Esophagus (tissue), 2 donors: ENCODE results near the gene DNAH7. TPM values are rescaled to one million over a fixed set of nuclear protein-coding genes. Genes with fewer than 3 reads are reported as not detected.

Experiments
- H3K27ac ChIP-seq, 2 donors: one replicate each; pipeline ENCODE4 v1.5.1; 2013; ENCODE audit warnings: low read depth in 2 of 2, mild to moderate bottlenecking in 2 of 2, inconsistent platforms in 1 of 2, low read length in 1 of 2, moderate library complexity in 1 of 2
- H3K27me3 ChIP-seq, 2 donors: one replicate each; pipeline ENCODE4 v1.6.1; 2013; ENCODE audit warnings: low read length in 2 of 2, control low read depth in 1 of 2, mild to moderate bottlenecking in 1 of 2; ENCODE audit not compliant: insufficient read depth in 2 of 2, control insufficient read depth in 1 of 2
- H3K36me3 ChIP-seq, 2 donors: one replicate each; pipeline ENCODE4 v1.6.1; 2013; ENCODE audit warnings: low read length in 1 of 2; ENCODE audit not compliant: control insufficient read depth in 2 of 2, insufficient read depth in 2 of 2
- H3K4me1 ChIP-seq, 2 donors: one replicate each; pipeline ENCODE4 v1.6.1; 2013; ENCODE audit warnings: low read length in 1 of 2; ENCODE audit not compliant: control insufficient read depth in 2 of 2, insufficient read depth in 2 of 2
- H3K4me3 ChIP-seq, 2 donors: one replicate each; pipeline ENCODE4 v1.5.1; 2013; ENCODE audit warnings: low read length in 2 of 2, mild to moderate bottlenecking in 2 of 2, low read depth in 1 of 2, moderate library complexity in 1 of 2
- H3K9me3 ChIP-seq, 2 donors: one replicate each; pipeline ENCODE4 v1.6.1; 2013; ENCODE audit warnings: mild to moderate bottlenecking in 2 of 2, low read depth in 1 of 2, low read length in 1 of 2, moderate library complexity in 1 of 2; ENCODE audit not compliant: control insufficient read depth in 2 of 2, insufficient read depth in 1 of 2
- WGBS, 2 donors: extraction: QIAGEN DNeasy Blood & Tissue Kit; methylation state at CpG; one replicate each; pipeline ENCODE4 v1.1.7; 2013; 5-methylcytosine and 5-hydroxymethylcytosine counted together
- polyA plus RNA-seq, 2 donors: library from polyadenylated mRNA; stranded (reverse); fragments of 200-250 nt; gene quantifications; one replicate each; pipeline ENCODE4 v1.2.3, GENCODE V29; 2013
- donor health status: healthy with polysubstance abuse.
- donor health status: Bipolar disorder and iron deficiency.

Gene DNAH7
- polyA plus RNA-seq, 2 donors: 0.06 to 0.09 TPM

DNA sequence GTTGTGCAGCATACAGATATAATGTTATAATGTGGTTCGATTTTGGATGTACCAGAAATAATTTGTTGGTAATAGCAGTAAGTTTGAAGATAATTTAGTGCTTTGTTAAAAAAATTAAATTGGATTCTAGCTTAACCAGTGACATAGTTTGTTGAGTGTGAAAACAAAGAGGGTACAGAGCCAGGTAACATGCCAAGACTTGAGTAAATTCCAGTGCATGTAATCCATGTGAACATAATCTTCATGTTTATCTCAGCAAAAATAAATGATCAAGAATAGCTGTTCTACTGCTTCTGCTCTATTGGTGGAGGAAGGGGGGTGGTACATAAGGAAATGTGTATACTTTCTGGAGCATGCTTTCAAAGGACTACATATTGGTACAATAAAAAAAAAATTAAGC lies 165.8 kb downstream of the DNAH7 start:
- H3K27me3 ChIP-seq: no peaks in the 10 kb centered on the region
- H3K4me3 ChIP-seq: no peak overlapping the region
- no peaks in the 10 kb centered on the region for H3K36me3 ChIP-seq
- no peaks in the 10 kb centered on the region for H3K4me1 ChIP-seq
- 43 to 48% methylated on average over 1 of the region's 1 CpG for WGBS, 2 donors
- no peak overlapping the region for H3K27ac ChIP-seq
- no peaks in the 10 kb centered on the region for H3K9me3 ChIP-seq

DNA sequence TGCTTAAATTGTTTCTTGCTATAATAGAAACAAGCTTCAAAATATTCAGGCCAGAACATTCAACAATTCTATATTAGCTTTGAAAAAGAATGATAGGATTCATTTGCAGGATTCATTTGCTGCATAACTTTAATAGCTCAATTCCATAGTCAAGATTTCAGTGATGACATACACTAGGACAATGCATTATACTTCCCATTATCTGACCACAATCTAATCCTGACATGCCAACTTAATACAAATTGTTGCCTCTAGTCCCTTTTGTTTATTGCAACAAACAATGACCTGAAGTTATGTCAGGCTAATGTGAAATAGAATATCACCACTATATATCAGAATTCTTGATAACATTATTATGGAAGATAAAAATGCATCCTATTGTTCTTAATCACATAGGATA lies 169.4 kb downstream of the DNAH7 start:
- Histone ChIP-seq H3K4me1 (no peaks in the 10 kb centered on the region), H3K36me3 (no peaks in the 10 kb centered on the region), H3K27me3 (no peaks in the 10 kb centered on the region), H3K9me3 (no peaks in the 10 kb centered on the region), H3K27ac (no peak overlapping the region), H3K4me3 (no peak overlapping the region)

DNA sequence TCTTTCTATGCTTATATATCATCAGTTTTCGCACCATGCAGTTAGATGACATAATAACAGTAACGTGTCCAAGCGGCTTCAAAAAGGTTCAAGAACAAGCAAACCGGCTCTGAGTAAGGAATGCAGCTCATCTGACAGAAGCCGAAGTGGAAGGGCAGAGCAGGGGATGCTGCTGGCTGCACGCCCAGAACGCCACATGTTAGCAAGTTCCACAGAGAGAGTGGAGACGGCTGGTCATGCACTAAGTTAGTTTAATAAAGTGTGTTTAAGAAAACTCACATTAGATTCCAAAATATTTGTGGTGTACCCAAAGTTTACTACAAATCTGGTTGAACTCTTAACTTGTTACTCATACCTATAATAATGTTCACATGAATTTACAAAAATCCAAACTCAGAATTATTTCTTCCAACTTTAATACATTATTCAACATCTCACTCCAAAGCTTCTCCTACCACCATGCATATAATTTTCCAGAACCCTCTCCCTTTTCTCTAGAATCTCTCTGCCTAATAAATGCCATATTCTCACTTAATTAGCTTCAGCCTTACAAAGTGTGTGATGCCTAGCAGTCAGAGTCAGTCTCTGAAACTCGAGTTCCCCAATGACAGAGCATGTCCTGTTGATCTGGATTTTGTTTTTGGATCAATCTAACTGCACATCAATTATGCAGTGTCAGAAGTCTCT lies 170.0 kb downstream of the DNAH7 start:
- 18 to 28% methylated on average over 9 of the region's 9 CpGs for WGBS, 2 donors

DNA sequence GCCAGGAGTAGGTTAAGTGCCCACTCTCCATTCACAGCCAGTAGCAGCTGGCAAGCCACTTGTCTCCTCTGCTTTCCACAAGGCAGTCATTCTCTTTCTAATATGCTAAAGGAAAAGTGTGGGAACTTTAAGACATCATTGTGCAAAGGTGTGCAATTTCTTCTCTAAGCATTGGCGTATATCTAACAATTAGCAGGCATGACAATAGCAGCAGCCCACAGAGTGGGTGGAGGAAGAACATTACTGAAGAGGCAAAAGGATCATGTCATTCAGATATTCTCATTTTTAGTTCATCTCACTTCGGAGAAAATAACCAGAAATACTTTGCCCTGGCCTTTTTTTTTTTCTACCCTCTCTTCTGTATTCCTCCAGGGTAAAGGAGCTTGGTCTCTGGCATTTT lies 177.6 kb downstream of the DNAH7 start:
- no peaks in the 10 kb centered on the region for H3K4me1 ChIP-seq
- 80 to 90% methylated on average over 2 of the region's 2 CpGs for WGBS, 2 donors
- H3K27me3 ChIP-seq: no peaks in the 10 kb centered on the region
- H3K9me3 ChIP-seq: no peaks in the 10 kb centered on the region
- H3K36me3 ChIP-seq: no peaks in the 10 kb centered on the region
- no peak overlapping the region for H3K27ac ChIP-seq
- no peak overlapping the region for H3K4me3 ChIP-seq

More for the DNA sequence above, 170.0 kb downstream of the DNAH7 start:
- no peaks in the 10 kb centered on the region for H3K9me3 ChIP-seq
- H3K36me3 ChIP-seq: no peaks in the 10 kb centered on the region
- no peak overlapping the region for H3K27ac ChIP-seq
- no peaks in the 10 kb centered on the region for H3K4me1 ChIP-seq
- H3K4me3 ChIP-seq: no peak overlapping the region
- H3K27me3 ChIP-seq: no peaks in the 10 kb centered on the region

DNA sequence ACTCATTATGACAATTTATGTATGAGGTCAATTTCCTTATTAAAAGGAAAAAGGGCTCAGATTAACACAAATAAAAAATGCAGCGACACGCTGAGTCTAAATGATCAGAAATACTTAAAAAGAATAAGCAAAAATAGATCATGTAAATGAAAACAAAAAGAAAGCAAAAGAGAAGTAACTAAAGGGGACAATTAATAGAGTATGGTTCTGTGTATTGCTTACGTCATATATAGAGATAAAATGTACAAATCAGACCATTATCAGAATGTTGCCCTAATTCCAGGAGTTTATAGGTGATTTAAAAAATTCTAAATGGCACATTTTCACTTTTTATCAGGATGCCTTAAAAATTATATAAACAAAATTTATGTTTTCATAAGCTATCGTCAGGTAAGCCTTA lies 189.5 kb downstream of the DNAH7 start:
- 88 to 89% methylated on average over 4 of the region's 4 CpGs for WGBS, 2 donors

DNA sequence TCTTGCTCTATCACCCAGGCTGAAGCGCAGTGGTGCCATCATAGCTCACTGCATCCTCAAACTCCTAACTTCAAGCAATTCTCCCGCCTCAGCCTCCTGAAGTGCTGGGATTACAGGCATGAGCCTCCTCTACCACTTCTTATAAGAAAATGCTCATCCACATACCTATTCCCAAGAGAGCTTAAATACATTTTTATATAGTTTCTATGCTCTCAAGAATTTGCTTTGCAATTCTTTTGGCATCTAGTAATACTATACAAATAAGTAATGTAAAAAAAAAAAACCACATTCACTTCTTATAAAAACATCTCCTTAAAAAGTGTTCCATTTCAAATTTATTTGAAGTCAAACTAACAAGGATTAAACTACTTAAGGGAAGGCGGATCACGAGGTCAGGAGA lies 197.3 kb downstream of the DNAH7 start:
- no peak overlapping the region for H3K27ac ChIP-seq
- no peaks in the 10 kb centered on the region for H3K4me1 ChIP-seq
- H3K9me3 ChIP-seq: no peaks in the 10 kb centered on the region
- WGBS, 2 donors: 92 to 94% methylated on average over 4 of the region's 4 CpGs
- no peaks in the 10 kb centered on the region for H3K27me3 ChIP-seq
- no peaks in the 10 kb centered on the region for H3K36me3 ChIP-seq
- H3K4me3 ChIP-seq: no peak overlapping the region

More for the DNA sequence above, 189.5 kb downstream of the DNAH7 start:
- no peaks in the 10 kb centered on the region for H3K4me1 ChIP-seq
- H3K27me3 ChIP-seq: no peaks in the 10 kb centered on the region
- no peak overlapping the region for H3K4me3 ChIP-seq
- no peaks in the 10 kb centered on the region for H3K36me3 ChIP-seq
- H3K9me3 ChIP-seq: no peaks in the 10 kb centered on the region
- H3K27ac ChIP-seq: no peak overlapping the region

DNA sequence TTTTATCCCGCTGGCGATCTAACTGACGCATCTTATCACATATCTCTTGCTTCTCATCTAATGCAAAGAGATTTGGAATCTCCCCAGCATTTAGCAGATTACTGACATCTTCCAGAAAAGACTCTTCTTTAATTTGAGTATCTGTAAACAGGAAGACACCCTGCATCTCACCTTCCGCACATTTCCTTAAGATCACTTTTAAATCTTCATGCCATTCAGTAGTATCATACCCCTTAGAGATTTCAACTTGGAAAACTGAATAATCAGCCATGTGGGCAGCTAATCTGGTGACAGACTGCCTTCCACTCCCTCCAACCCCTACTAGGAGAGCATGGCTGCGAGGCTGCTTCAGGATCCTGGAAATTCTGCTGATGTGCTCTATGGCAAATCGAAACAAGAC lies 204.3 kb downstream of the DNAH7 start:
- 91 to 95% methylated on average over 6 of the region's 6 CpGs for WGBS, 2 donors
- no peak overlapping the region for H3K4me3 ChIP-seq
- H3K27me3 ChIP-seq: no peaks in the 10 kb centered on the region
- no peak overlapping the region for H3K27ac ChIP-seq
- H3K36me3 ChIP-seq: no peaks in the 10 kb centered on the region
- no peaks in the 10 kb centered on the region for H3K4me1 ChIP-seq
- no peaks in the 10 kb centered on the region for H3K9me3 ChIP-seq

DNA sequence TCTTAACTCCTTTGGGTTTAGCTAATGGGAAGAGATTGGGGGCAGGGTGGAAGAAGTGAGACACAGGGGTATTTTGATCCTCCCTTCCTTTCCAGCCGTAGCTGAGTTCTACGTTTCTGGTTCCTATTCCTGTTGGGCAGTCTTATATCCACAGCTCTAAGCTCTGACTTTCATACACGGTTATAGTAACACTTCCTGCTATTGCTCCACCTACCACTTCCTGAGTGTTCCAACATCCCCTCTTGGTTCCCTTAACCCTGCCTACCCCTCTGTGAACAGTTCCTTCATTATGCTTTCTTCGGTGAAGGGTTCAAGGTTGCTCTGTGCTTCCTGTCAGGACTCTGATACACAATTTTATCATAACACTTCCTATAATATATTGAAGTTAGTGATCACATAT lies 205.1 kb downstream of the DNAH7 start:
- 63 to 70% methylated on average over 4 of the region's 4 CpGs for WGBS, 2 donors
- no peaks in the 10 kb centered on the region for H3K9me3 ChIP-seq
- no peaks in the 10 kb centered on the region for H3K36me3 ChIP-seq
- no peak overlapping the region for H3K27ac ChIP-seq
- no peak overlapping the region for H3K4me3 ChIP-seq
- no peaks in the 10 kb centered on the region for H3K4me1 ChIP-seq
- no peaks in the 10 kb centered on the region for H3K27me3 ChIP-seq

DNA sequence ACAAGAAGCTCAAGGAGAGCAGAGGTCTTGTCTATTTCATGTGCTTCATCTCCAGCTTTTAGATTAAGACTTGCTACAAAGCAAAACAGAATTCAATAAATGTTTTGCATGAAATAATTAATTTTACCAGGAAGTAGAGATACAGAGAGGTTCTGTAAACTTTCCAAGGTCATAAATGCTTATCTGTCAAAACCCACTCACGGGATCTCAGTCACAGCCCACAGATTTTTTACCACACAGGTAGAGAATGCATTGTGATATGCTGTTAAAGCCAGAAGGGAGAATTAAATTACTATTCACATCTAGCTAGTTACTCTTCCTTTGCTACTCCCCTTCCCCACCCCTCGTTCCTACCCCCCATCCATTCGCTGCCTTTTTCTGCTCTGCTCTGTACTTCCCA lies 205.5 kb downstream of the DNAH7 start:
- H3K27me3 ChIP-seq: no peaks in the 10 kb centered on the region
- H3K4me1 ChIP-seq: no peaks in the 10 kb centered on the region
- WGBS, 2 donors: 79 to 88% methylated on average over 3 of the region's 3 CpGs

DNA sequence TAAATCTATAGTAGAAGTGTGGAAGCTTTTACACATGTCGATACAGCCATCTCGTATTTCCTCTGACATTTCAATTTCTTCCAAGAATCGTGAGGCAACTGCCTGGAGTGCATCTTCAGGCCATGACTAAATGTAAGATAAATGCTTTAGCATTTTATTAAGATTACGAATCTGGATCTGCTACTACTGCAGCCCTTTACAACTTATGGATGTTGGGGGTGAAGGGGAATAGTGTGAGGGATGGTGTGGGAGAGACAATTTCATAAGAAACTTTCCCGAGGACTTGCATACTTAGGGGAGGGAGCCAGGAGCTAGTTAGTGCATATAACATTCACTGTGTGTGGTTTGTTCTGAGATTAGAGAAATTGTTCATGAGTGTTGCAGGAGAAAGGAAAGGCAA lies 206.8 kb downstream of the DNAH7 start:
- Histone ChIP-seq H3K4me3 (no peak overlapping the region), H3K9me3 (no peaks in the 10 kb centered on the region), H3K4me1 (no peaks in the 10 kb centered on the region), H3K36me3 (no peaks in the 10 kb centered on the region), H3K27me3 (no peaks in the 10 kb centered on the region), H3K27ac (no peak overlapping the region)
- 81 to 88% methylated on average over 5 of the region's 5 CpGs for WGBS, 2 donors

More for the DNA sequence above, 205.5 kb downstream of the DNAH7 start:
- no peak overlapping the region for H3K4me3 ChIP-seq
- no peaks in the 10 kb centered on the region for H3K36me3 ChIP-seq
- no peaks in the 10 kb centered on the region for H3K9me3 ChIP-seq
- no peak overlapping the region for H3K27ac ChIP-seq
